ENCODE data around the gene FRAS1.

GRCh38 chr4:78533854-78534253 is 476.7 kb downstream of the FRAS1 start:
- TF ChIP-seq YY1 (IDR thresholded peaks at IDR 0.05; ENCODE audit: borderline replicate concordance in 1 of 3, control insufficient read depth in 1 of 3, extremely low read depth in 1 of 3, insufficient read depth in 3 of 3, insufficient read length in 1 of 3, insufficient replicate concordance in 2 of 3, low read depth in 1 of 3, low read length in 2 of 3) (no peak), XRCC5 (IDR thresholded peaks at IDR 0.05; ENCODE audit: low read depth, low read length) (no peak), EZH2 (IDR thresholded peaks at IDR 0.05; ENCODE audit: borderline replicate concordance, low read depth, low read length) (no peak), L3MBTL2 (IDR thresholded peaks at IDR 0.05) (no peak), SAFB2 (IDR thresholded peaks at IDR 0.05; ENCODE audit: borderline replicate concordance, low read depth, low read length, severe bottlenecking) (no peak), TAF15 (IDR thresholded peaks at IDR 0.05; ENCODE audit: low read depth, low read length) (no peak), NR2C2 (CRISPR knock-in tag; IDR thresholded peaks at IDR 0.05) (no peak), NR2C2 (tag; IDR thresholded peaks at IDR 0.05) (no peak), POLR2A (conservative IDR thresholded peaks at IDR 0.05) (no peak)
- TF ChIP-seq, protein P1, sequence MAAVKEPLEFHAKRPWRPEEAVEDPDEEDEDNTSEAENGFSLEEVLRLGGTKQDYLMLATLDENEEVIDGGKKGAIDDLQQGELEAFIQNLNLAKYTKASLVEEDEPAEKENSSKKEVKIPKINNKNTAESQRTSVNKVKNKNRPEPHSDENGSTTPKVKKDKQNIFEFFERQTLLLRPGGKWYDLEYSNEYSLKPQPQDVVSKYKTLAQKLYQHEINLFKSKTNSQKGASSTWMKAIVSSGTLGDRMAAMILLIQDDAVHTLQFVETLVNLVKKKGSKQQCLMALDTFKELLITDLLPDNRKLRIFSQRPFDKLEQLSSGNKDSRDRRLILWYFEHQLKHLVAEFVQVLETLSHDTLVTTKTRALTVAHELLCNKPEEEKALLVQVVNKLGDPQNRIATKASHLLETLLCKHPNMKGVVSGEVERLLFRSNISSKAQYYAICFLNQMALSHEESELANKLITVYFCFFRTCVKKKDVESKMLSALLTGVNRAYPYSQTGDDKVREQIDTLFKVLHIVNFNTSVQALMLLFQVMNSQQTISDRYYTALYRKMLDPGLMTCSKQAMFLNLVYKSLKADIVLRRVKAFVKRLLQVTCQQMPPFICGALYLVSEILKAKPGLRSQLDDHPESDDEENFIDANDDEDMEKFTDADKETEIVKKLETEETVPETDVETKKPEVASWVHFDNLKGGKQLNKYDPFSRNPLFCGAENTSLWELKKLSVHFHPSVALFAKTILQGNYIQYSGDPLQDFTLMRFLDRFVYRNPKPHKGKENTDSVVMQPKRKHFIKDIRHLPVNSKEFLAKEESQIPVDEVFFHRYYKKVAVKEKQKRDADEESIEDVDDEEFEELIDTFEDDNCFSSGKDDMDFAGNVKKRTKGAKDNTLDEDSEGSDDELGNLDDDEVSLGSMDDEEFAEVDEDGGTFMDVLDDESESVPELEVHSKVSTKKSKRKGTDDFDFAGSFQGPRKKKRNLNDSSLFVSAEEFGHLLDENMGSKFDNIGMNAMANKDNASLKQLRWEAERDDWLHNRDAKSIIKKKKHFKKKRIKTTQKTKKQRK (IDR thresholded peaks at IDR 0.05; ENCODE audit: borderline replicate concordance, low read depth, low read length): no peak
- TF ChIP-seq, protein P2, sequence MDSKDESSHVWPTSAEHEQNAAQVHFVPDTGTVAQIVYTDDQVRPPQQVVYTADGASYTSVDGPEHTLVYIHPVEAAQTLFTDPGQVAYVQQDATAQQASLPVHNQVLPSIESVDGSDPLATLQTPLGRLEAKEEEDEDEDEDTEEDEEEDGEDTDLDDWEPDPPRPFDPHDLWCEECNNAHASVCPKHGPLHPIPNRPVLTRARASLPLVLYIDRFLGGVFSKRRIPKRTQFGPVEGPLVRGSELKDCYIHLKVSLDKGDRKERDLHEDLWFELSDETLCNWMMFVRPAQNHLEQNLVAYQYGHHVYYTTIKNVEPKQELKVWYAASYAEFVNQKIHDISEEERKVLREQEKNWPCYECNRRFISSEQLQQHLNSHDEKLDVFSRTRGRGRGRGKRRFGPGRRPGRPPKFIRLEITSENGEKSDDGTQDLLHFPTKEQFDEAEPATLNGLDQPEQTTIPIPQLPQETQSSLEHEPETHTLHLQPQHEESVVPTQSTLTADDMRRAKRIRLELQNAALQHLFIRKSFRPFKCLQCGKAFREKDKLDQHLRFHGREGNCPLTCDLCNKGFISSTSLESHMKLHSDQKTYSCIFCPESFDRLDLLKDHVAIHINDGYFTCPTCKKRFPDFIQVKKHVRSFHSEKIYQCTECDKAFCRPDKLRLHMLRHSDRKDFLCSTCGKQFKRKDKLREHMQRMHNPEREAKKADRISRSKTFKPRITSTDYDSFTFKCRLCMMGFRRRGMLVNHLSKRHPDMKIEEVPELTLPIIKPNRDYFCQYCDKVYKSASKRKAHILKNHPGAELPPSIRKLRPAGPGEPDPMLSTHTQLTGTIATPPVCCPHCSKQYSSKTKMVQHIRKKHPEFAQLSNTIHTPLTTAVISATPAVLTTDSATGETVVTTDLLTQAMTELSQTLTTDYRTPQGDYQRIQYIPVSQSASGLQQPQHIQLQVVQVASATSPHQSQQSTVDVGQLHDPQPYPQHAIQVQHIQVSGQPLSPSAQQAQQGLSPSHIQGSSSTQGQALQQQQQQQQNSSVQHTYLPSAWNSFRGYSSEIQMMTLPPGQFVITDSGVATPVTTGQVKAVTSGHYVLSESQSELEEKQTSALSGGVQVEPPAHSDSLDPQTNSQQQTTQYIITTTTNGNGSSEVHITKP (IDR thresholded peaks at IDR 0.05; ENCODE audit: partially characterized antibody): no peak
